Measurements from ENCODE around the gene UBE2J1. TPM values are rescaled to one million over a fixed set of nuclear protein-coding genes. Genes with fewer than 3 reads are reported as not detected.
"Not testable (repeated sequence)": the region's sequence is repeated elsewhere in the genome, so short reads cannot be mapped to it uniquely, and the experiment has no call there.

Gene UBE2J1
- total RNA-seq, 2 experiments from 2014 or later: 25.9 to 30.9 TPM

DNA sequence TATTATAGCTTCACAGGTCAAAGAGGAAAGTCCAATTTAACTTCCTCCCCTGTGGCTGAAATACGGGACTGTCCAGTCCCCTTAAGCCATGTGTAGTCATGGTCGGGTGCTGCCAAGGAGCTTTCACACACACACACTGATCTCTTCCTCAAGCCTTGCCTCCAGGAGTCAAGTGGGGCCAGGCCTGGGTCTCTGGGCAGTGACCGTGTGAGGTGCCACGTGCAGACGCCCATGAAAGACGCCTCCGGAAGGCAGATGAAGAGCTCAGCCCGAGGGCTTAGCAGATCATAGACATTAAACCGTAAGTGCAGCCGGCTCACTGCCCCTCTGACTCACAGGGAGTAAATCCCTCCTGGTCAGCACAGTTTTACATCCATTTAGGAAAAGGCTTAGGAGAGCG, 41.6 kb downstream of the UBE2J1 start:
- H3K27me3 Mint-ChIP-seq: peaks cover 3% of the 10 kb centered on the region

DNA sequence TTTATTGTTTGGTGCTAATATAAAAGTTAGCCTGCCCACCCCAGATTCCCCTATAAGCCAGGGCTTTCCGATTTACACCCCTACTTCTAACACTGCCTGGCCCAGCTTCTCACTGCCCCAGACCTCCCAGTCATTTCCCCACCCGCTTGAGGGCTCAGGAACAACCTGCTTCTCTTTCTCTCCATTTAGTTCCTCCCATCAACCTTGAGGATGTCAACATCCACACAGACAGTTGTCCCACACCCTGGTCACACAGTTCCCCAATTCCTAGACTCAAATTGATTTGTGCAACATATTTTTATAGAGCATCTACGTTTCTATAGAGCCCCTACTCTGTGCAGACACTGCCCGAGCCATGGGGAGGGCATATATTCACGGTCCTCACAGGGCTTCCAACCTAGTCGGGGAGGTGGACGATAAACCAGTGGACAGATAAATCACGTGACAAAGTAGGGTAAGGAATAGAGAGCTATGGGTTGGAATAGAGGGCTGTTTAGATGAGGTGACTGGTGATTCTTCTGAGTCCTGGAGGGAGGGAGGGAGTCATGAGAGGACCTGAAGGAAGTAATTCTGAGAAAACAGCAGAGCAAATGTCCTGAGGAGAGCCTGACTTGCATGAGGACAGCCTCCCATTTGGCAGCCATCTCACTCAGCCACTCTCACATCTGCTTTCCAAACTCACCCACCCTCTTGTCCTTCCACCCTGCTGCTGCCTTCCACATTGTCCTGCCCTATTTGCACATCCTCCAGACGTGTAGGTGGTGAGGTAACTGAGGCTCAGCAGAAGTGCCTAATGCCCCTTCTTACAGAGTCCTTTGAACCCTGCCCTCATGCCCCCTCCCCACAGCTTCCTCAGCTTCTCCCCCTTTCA, 43.8 kb downstream of the UBE2J1 start:
- no peak overlapping the region for H3K27ac Mint-ChIP-seq
- H3K4me3 Mint-ChIP-seq: no peak overlapping the region
- H3K27me3 Mint-ChIP-seq: peaks cover 6% of the 10 kb centered on the region
- no peaks in the 10 kb centered on the region for H3K36me3 Mint-ChIP-seq (ENCODE audit: low read depth)
- H3K4me1 Mint-ChIP-seq: peaks cover 2% of the 10 kb centered on the region
- H3K9me3 Mint-ChIP-seq: no peaks in the 10 kb centered on the region
- ChIA-PET POLR2A (no interaction called here), CTCF (interaction anchor here (0.6 to 1.3 kb wide), 2 partner anchors 10 to 1944 kb away, joined by 3 to 4 read pairs; no protein-coding TSS in a partner anchor)
- no peak for DNase-seq

More for the DNA sequence above, 41.6 kb downstream of the UBE2J1 start:
- DNase-seq: no peak
- peaks cover 2% of the 10 kb centered on the region for H3K4me1 Mint-ChIP-seq
- H3K4me3 Mint-ChIP-seq: no peak overlapping the region
- no peak overlapping the region for H3K27ac Mint-ChIP-seq
- H3K9me3 Mint-ChIP-seq: no peaks in the 10 kb centered on the region
- H3K36me3 Mint-ChIP-seq (ENCODE audit: low read depth): no peaks in the 10 kb centered on the region
- CTCF ChIA-PET: no interaction called here
- POLR2A ChIA-PET: interaction anchor here (0.6 kb wide), 1 partner anchor 460 kb away, joined by 3 read pairs; no protein-coding TSS in a partner anchor

DNA sequence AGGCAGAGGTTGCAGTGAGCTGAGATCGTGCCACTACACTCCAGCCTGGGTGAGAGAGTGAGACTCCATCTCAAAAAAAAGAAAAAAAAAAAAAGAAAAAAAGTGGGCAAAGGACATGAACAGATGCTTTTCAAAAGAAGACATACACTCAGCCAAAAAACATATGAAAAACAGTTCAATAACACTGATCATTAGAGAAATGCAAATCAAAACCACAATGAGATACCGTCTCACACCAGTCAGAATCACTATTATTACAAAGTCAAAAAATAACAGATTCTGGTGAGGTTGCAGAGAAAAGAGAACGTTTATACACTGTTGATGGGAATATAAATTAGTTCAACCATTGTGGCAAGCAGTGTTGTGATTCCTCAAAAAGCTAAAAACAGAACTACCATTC, 48.0 kb downstream of the UBE2J1 start:
- H3K27ac Mint-ChIP-seq; H3K4me1 Mint-ChIP-seq; DNase-seq; POLR2A ChIA-PET; H3K36me3 Mint-ChIP-seq (ENCODE audit: low read depth); H3K4me3 Mint-ChIP-seq; H3K27me3 Mint-ChIP-seq; H3K9me3 Mint-ChIP-seq: not testable (repeated sequence)
- CTCF ChIA-PET: interaction anchor here (0.9 kb wide), 1 partner anchor 46 kb away, joined by 3 read pairs; no protein-coding TSS in a partner anchor

DNA sequence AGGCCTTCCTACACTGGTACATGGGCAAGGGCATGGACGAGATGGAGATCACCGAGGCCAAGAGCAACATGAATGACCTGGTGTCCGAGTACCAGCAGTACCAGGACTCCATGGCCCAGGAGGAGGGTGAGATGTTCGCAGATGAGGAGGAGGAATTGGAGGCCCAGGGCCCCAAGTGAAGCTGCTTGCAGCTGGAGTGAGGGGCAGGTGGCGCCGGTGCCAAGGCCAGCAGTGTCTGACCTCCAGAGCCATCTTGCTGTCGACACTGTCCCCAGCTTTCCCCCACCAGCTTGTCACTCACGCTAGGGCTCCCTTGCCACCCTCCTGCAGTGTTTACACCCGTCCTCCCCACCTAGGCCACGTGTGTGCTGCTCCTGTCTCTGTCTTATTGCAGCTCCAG, 49.6 kb downstream of the UBE2J1 start:
- CTCF ChIA-PET: interaction anchor here (1.6 kb wide), 1 partner anchor 12 kb away, joined by 5 read pairs; no protein-coding TSS in a partner anchor
- H3K9me3 Mint-ChIP-seq: no peaks in the 10 kb centered on the region
- POLR2A ChIA-PET: no interaction called here

GRCh38 chr6:89302195-89302770, 50.2 kb downstream of the UBE2J1 start:
- H3K27me3 Mint-ChIP-seq: peaks cover 3% of the 10 kb centered on the region
- H3K36me3 Mint-ChIP-seq (ENCODE audit: low read depth): no peaks in the 10 kb centered on the region
- H3K4me3 Mint-ChIP-seq: no peak overlapping the region
- POLR2A ChIA-PET: no interaction called here
- CTCF ChIA-PET: interaction anchor here (1.6 kb wide), 1 partner anchor 11 kb away, joined by 5 read pairs; no protein-coding TSS in a partner anchor
- H3K9me3 Mint-ChIP-seq: no peaks in the 10 kb centered on the region
- no peak for DNase-seq
- H3K27ac Mint-ChIP-seq: no peak overlapping the region
- peaks cover 22% of the 10 kb centered on the region for H3K4me1 Mint-ChIP-seq

More for the DNA sequence above, 49.6 kb downstream of the UBE2J1 start:
- no peak for DNase-seq
- peaks cover 15% of the 10 kb centered on the region for H3K4me1 Mint-ChIP-seq
- no peaks in the 10 kb centered on the region for H3K36me3 Mint-ChIP-seq (ENCODE audit: low read depth)
- no peak overlapping the region for H3K4me3 Mint-ChIP-seq
- H3K27ac Mint-ChIP-seq: no peak overlapping the region
- H3K27me3 Mint-ChIP-seq: peaks cover 3% of the 10 kb centered on the region

- no peaks in the 10 kb centered on the region for H3K9me3 Mint-ChIP-seq
- no peaks in the 10 kb centered on the region for H3K36me3 Mint-ChIP-seq (ENCODE audit: low read depth)
- peaks cover 22% of the 10 kb centered on the region for H3K4me1 Mint-ChIP-seq
- H3K27me3 Mint-ChIP-seq: peaks cover 3% of the 10 kb centered on the region
- POLR2A ChIA-PET: no interaction called here
- CTCF ChIA-PET: interaction anchor here (1.6 kb wide), 1 partner anchor 11 kb away, joined by 5 read pairs; no protein-coding TSS in a partner anchor
- DNase-seq: no peak
- no peak overlapping the region for H3K27ac Mint-ChIP-seq
- no peak overlapping the region for H3K4me3 Mint-ChIP-seq
Observed at GRCh38 chr6:89301586-89302194, 50.8 kb downstream of the UBE2J1 start.

GRCh38 chr6:89299466-89299850, 53.1 kb downstream of the UBE2J1 start:
- no peaks in the 10 kb centered on the region for H3K27me3 Mint-ChIP-seq
- CTCF ChIA-PET: interaction anchor here (1.6 kb wide), 1 partner anchor 8 kb away, joined by 3 read pairs; no protein-coding TSS in a partner anchor
- H3K4me3 Mint-ChIP-seq: no peak overlapping the region
- POLR2A ChIA-PET: no interaction called here
- H3K4me1 Mint-ChIP-seq: peaks cover 22% of the 10 kb centered on the region
- no peak overlapping the region for H3K27ac Mint-ChIP-seq
- peaks cover 3% of the 10 kb centered on the region for H3K9me3 Mint-ChIP-seq
- DNase-seq: no peak
- H3K36me3 Mint-ChIP-seq (ENCODE audit: low read depth): no peaks in the 10 kb centered on the region

- H3K36me3 Mint-ChIP-seq (ENCODE audit: low read depth): no peaks in the 10 kb centered on the region
- H3K27me3 Mint-ChIP-seq: no peaks in the 10 kb centered on the region
- H3K4me1 Mint-ChIP-seq: peaks cover 22% of the 10 kb centered on the region
- H3K4me3 Mint-ChIP-seq: peak overlapping the region; percentile 15
- DNase-seq: peak; percentile 71
- H3K27ac Mint-ChIP-seq: peak overlapping the region; percentile 92
- peaks cover 3% of the 10 kb centered on the region for H3K9me3 Mint-ChIP-seq
- ChIA-PET POLR2A (no interaction called here), CTCF (interaction anchor here (0.8 to 2.1 kb wide), 4 partner anchors 9 to 73 kb away, joined by 3 to 7 read pairs (median 4); no protein-coding TSS in a partner anchor)
Observed at GRCh38 chr6:89298680-89299465, 53.6 kb downstream of the UBE2J1 start.

GRCh38 chr6:89297695-89298351, 54.7 kb downstream of the UBE2J1 start:
- Mint-ChIP-seq H3K27ac (peak overlapping the region; percentile 92), H3K9me3 (peaks cover 3% of the 10 kb centered on the region), H3K27me3 (no peaks in the 10 kb centered on the region), H3K4me1 (peaks cover 22% of the 10 kb centered on the region), H3K4me3 (peak overlapping the region; percentile 49), H3K36me3 (ENCODE audit: low read depth) (no peaks in the 10 kb centered on the region)
- ChIA-PET CTCF (interaction anchor here (0.6 to 2.1 kb wide), 5 partner anchors 9 to 150 kb away, joined by 3 to 7 read pairs (median 4); no protein-coding TSS in a partner anchor), POLR2A (interaction anchor here (0.6 to 0.9 kb wide), 3 partner anchors 43 to 218 kb away, joined by 3 read pairs; partner anchors contain the start of gene PNRC1)
- DNase-seq: peak; percentile 72

GRCh38 chr6:89295981-89296380, 56.5 kb downstream of the UBE2J1 start:
- POLR2A ChIA-PET: no interaction called here
- no peak for DNase-seq
- peaks cover 22% of the 10 kb centered on the region for H3K4me1 Mint-ChIP-seq
- no peak overlapping the region for H3K27ac Mint-ChIP-seq
- H3K9me3 Mint-ChIP-seq: peaks cover 3% of the 10 kb centered on the region
- no peak overlapping the region for H3K4me3 Mint-ChIP-seq
- no peaks in the 10 kb centered on the region for H3K27me3 Mint-ChIP-seq
- no peaks in the 10 kb centered on the region for H3K36me3 Mint-ChIP-seq (ENCODE audit: low read depth)
- CTCF ChIA-PET: no interaction called here

DNA sequence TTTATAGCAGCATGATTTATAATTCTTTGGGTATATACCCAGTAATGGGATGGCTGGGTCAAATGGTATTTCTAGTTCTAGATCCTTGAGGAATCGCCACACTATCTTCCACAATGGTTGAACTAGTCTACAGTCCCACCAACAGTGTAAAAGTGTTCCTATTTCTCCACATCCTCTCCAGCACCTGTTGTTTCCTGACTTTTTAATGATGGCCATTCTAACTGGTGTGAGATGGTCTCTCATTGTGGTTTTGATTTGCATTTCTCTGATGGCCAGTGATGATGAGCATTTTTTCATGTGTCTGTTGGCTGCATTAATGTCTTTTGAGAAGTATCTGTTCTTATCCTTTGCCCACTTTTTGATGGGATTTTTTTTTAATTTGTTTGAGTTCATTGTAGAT, 57.4 kb downstream of the UBE2J1 start:
- H3K9me3 Mint-ChIP-seq; CTCF ChIA-PET; DNase-seq; H3K36me3 Mint-ChIP-seq (ENCODE audit: low read depth); H3K27me3 Mint-ChIP-seq; H3K4me3 Mint-ChIP-seq; POLR2A ChIA-PET: not testable (repeated sequence)
- Mint-ChIP-seq H3K4me1 (peaks cover 22% of the 10 kb centered on the region), H3K27ac (peak overlapping the region; percentile 15)

Data from activated CD4-positive, alpha-beta T cell treated with anti-CD3 and anti-CD28 coated beads, Interleukin-2, amount 10 ng/mL, durations not matched to agents 7 days and 5 days (primary cell).